GM19239 (cell line): ENCODE measurements around the gene HIF1A.
"Not testable (repeated sequence)": the region's sequence is repeated elsewhere in the genome, so short reads cannot be mapped to it uniquely, and the experiment has no call there.

Source experiments
- DNase-seq: peaks from one replicate; pipeline ENCODE4 v3.0.0; 2011; ENCODE audit warnings: low spot score; ENCODE audit not compliant: insufficient read length
- FAIRE-seq: peaks from 2 replicates; lab custom pipeline; 2011; peaks lifted over from hg19 to GRCh38; lab: Jason Lieb, UNC

The HIF1A gene

DNA sequence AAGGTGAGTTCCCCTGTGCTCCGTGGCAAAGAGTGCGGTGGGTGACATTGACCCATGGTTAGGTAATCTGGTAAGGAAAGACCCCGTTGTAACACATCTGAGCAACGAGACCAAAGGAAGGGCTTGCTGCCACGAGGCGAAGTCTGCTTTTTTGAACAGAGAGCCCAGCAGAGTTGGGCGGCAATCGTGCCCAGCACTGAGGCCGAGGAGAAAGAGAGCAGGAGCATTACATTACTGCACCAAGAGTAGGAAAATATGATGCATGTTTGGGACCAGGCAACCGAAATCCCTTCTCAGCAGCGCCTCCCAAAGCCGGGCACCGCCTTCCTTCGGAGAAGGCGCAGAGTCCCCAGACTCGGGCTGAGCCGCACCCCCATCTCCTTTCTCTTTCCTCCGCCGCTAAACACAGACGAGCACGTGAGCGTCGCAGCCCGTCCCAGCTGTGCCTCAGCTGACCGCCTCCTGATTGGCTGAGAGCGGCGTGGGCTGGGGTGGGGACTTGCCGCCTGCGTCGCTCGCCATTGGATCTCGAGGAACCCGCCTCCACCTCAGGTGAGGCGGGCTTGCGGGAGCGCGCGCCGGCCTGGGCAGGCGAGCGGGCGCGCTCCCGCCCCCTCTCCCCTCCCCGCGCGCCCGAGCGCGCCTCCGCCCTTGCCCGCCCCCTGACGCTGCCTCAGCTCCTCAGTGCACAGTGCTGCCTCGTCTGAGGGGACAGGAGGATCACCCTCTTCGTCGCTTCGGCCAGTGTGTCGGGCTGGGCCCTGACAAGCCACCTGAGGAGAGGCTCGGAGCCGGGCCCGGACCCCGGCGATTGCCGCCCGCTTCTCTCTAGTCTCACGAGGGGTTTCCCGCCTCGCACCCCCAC lies at the start of gene HIF1A:
Gene HIF1A, plus strand, starts transcription at position 684 of the 865 bp plus-strand sequence. CDS start 292 bp downstream, outside the sequence.
- FAIRE-seq (peak; percentile 99), DNase-seq (peak; percentile 82)

DNA sequence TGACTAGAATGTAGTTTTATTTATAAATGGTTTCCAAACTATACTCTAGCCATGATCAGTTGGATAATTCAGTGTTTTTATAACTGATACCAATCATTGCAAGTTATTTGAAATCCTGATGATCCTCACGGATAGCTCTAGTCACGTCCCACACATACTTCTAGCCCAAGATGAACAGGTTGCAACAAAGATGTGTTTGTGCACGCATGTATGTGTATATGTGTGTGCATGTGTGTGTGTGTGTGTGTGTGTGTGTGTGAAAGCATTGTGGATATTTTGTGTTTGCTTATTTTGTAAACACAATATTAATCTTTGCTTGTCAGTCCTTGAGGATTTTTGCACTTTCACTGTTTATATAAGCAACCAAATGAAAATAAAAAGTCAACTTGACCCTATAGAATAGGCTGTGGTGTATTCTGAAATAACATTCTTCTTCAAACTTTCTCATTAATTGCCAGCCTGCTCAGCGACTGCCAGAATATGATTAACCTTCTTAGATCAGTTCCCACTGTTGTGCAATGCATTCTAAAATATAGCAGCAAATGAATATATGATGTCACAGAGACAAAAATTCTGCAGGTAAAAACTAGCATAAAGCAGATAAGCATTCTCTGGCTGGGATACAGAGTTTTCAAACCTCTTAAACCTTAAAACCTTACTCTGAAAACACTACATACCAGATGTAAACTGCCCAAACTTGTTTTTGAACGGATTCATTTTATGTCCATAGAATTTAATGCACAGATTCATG lies 48.8 kb upstream of the HIF1A start:
- FAIRE-seq (no peak), DNase-seq (no peak)

DNA sequence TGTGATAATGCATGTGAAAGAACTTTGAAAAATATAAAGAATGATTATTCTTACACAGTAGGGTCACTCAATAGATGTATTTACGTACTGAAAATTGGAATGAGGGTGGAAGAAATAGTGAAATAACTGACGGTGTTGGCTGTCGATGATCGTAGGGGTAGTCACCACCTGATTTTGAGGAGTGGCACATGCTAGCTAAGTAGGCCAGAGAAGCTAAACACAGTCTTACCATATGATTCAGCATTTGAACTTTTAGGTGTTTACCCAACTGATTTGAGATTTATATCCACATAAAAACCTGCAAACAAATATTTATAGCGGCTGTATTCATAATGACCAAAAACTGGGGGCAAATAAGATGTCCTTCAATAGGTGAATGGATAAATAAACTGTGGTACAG lies 47.6 kb upstream of the HIF1A start:
- no peak for DNase-seq
- FAIRE-seq, result no peak

DNA sequence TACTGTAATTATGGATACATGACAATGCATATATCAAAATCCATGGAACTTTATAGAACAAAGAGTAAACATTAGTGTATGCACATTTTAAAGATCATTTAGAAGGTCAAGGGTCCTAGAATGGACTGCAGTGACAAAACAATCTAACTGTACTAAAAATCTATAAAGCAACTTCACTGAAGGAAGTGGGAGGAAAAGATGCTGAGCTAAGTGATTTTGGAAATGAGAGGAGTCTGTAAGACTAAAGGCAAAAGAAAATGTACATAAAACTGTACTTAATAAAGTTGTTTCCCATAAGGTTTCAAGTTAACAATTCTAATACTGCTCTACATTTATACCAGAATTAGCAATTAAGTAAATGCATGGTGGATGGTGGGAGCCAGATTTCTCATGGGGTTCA lies 46.9 kb upstream of the HIF1A start:
- FAIRE-seq, result no peak
- DNase-seq, result no peak

DNA sequence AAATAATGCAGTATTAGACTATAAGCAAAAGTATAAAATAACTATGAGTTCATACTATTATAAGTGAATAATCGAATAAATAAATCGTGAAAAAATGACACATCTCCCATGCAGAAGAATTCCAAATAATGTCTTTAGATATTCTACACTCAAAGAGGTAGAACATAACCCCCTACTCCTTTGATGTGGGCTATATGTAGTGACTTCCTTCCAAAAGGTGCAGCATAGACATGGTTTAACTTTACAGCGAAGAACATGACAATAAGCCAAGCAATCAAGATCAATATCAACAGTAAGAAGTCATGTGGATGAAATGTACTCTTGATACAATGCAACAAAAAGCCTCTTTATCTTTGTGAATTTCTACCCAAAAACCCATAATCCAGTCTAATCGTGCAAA lies 46.0 kb upstream of the HIF1A start:
- DNase-seq (no peak), FAIRE-seq (no peak)

DNA sequence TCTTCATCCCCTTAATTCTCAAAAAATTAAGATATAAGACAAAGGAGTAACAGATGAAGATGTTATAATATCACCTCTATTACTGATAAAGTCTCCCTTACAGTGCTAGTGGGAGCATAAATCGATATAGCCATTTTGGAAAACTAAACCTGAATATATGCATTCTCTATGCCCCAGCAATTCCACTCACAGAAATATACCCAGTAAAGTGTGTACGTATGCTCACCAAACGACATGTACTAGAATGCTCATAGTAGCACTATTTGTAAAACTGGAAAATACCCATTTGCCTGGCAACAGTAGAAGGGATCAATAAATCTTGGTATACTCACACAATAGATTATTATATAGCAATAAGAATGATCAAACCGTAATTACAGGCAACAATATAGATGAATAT lies 44.0 kb upstream of the HIF1A start:
- no peak for DNase-seq
- no peak for FAIRE-seq

DNA sequence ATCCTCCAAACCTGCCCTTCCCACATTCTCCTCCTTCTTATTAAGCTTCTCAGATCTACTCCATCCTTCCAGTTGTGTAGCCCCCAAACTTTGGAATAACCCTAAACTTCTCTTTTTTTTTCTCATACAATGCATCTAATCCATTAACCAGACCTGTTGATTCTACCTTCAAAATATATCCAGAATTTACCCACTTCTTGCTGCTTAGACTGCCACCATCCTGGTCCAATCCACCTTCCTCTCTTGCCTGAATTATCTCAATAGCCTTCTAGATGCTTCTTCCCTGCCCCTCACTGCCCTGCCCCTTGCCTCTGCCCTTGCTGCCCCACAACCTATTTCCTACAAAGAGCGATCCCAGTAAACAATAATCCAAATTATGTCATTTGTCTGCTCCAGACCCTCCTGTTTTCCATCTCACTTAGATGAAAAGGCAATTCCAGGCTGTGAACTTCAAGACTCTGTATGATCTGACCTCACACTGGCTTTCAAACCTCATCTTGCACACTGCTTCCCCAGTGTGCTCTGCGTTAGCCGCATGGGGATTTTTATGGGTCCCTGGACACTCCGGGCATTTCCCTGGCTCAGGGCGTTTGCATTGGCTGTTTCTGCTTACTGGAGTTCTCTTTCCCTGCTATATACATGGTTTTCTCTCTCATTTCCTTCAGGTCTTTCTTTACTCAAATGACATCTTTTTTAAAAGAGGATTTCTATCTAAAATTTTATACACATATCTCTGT lies 42.6 kb upstream of the HIF1A start:
- DNase-seq, result no peak
- FAIRE-seq, result no peak

DNA sequence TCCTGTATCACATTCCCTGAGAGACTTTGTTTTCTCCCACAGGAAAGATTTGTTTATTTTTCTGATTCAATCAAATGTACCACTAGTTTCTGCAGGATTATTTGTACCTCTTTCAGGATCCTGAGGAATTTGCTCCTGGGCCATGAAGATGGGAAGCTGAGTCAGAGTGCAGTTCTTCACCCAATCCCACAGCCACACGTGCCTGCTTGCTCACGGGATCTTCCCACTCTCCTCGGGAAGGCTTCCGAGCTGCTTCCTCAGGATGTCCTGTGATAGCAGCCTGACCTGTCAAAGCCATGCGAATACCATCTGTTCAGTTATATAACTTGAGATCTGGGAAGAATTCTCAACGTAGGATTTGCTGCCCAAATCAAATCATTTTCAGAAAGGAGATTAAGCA lies 41.8 kb upstream of the HIF1A start:
- no peak for FAIRE-seq
- DNase-seq, result no peak

DNA sequence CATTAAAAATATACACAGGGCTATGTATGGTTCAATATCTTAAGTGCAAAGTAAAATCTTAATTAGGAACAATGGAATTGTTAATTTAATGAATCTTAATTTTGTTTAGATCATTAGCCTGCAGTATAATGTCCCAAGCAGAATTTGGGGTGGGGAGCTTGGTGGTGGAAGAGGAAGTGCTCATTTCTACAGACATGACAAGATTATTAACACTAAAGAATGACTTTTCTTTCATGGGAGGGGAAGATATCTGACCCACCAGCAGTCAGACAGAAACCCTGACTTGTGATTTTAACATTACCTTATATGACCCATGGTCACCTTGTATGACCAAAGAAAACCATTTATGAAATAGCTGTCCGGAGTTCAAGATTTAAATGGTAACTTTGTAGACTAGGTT lies 41.3 kb upstream of the HIF1A start:
- DNase-seq (no peak), FAIRE-seq (peak; percentile 54)

DNA sequence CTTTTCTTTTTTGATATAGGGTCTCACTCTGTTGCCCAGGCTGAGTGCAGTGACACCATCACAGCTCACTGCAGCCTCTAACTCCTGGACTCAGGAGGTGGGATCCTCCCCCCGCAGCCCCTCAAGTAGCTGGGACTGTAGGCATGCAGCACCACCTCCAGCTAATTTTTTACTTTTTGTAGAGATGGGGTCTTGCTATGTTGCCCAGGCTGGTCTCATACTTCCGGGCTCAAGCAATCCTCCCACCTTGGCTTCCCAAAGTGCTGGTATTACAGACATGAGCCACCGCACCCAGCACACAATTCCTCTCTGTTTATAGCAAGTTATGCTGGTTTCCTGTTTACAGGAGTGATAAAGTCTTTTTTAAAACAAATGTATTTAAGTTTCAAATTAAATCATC lies 39.5 kb upstream of the HIF1A start:
- FAIRE-seq, result no peak
- no peak for DNase-seq

DNA sequence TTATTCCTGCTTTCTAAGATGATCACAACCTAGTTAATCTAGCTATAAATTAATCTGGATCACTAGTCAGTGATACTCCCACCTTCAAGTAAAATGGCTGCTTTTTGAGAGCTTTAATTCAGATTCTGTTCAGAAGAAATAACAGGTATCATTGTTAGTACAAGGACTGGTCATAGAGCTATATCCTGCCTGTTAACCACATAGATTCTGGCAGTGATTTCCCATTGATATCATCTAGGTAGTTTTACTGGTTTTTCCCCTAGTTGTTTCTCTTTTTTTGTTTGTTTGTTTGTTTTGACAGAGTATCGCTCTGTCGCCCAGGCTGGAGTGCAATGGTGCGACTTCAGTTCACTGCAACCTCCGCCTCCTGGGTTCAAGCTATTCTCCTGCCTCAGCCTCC lies 39.0 kb upstream of the HIF1A start:
- FAIRE-seq, result no peak

DNA sequence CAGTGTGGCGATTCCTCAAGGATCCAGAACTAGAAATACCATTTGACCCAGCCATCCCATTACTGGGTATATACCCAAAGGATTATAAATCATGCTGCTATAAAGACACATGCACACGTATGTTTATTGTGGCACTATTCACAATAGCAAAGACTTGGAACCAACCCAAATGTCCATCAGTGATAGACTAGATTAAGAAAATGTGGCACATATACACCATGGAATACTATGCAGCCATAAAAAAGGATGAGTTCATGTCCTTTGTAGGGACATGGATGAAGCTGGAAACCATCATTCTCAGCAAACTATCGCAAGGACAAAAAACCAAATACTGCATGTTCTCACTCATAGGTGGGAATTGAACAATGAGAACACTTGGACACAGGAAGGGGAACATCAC lies 37.2 kb upstream of the HIF1A start:
- DNase-seq, FAIRE-seq: not testable (repeated sequence)

More for the DNA sequence above, 39.0 kb upstream of the HIF1A start:
- DNase-seq, result no peak

DNA sequence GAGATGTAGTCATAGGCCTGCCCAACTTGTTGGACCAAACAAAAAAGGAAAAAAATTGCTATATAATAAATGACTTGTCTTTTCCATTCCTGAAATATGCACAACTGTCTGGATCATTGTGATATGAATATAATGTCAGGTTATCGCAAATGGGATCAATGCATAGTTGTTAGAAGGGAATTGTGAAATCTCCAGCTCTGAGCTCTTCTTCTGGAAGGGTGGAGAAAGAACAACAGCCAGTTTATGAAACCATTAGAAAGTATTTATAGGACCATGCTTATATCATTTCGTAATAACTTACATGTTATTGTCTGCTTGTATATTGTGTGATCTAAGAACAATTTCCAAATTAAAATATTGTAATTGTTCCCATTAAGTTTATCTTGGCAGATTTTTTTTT lies 35.7 kb upstream of the HIF1A start:
- no peak for DNase-seq
- no peak for FAIRE-seq

DNA sequence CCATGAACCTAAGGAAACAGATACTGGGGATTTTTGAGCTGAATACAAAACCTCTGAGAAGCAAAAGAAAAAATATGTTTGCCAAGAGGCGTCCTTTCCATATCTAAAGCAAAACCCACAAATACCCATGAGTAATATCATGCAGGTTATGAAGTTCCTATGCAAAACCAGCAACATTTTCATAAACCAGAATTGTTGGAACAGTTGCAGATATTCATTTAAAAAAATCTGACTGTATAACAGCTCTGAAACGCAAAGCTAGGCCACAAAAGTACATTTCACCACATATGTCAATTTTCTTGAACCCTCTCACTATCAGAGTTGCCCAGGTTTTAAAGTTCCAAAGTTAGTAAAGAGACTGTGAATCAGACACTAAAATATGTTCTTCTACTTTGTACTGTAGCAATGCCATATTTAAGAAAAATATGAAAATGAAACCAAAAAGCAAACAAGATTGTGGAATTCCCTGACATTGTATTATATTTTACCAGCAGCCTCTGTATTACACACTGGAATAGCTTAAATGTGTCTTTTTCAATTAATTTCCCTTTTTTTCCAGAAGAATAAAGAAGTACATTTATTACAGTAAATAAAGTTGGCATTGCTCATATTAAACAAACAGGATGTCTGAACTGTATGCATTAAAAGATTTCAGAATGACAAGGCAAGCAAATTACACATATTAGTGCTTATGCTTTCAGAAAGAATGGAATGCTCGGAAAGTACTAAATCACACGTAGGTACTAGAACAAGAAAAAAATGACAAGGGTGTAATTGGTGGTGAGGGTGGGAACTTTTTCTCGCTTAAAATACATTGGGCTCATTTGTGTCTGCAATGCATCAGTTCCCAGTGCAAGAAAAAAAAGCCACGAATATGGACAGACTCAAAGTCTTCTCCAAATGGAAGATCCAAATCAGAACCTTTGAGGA lies 33.6 kb upstream of the HIF1A start:
- FAIRE-seq (peak; percentile 87), DNase-seq (no peak)

DNA sequence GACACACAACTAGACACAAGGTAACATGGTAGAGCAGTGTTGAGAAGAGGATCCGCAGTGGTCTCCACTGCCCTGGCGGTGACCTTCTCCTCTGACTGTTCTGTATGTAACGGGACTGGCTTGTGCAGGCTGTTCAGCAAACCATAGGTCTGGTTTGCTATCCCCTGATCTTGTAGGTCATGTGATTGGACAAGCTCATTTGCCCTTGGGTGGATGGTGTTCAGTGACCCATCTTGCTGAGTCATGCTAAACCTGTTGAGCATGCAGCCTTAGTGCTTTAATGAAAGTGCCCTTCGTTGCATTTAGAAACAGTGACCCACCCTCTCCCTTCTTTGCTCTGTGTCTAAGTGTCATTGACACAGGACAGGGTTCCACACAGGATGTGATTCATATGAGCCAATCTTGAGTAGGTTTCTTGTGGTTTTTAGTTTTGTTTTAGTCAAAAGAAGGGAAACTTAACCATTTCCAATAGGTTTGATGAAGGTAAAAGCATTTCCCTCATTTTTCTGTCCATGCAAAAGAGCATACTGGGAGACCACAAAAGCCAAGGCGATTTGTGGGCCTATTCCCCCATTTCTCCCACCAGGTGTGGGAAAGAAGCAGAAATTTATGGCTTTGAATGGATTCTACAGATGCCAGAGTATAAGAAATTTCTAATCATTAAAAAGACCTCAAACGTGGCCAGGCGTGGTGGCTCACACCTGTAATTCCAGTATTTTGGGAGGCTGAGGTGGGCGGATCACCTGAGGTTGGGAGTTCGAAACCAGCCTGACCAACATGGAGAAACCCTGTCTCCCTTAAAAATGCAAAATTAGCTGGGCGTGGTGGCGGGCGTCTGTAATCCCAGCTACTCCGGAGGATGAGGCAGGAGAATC lies 32.6 kb upstream of the HIF1A start:
- FAIRE-seq, result peak; percentile 98
- DNase-seq, result peak; percentile 56

DNA sequence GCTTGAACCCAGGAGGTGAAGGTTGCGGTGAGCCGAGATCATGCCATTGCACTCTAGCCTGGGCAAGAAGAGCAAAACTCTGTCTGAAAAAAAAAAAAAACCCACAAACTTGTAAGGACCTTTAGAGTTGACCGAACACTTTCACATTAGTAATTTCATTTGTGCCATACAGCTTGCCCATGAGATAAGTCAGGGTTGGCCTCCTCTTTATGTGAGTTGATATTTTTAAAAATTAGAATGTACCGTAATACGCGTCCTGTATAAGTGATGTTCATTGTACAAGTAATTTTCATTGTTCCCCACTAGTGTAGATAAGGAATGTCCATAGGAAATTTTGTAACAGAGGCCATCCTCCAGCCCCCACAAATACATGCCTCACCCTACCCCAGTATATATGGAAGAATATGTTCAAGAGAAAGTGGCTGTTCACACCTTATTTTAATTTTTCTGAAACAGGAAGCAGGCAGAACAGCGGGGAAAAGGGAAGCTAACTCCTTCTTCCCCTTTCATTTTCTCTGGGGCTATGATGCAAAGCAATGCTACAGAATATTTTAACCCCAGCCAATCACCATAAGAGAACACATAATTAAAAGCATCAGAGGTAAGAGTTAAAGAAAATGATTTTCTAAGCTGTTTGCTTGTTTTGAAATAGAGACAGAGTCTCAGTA lies 31.9 kb upstream of the HIF1A start:
- FAIRE-seq, result peak; percentile 70
- peak; percentile 28 for DNase-seq

DNA sequence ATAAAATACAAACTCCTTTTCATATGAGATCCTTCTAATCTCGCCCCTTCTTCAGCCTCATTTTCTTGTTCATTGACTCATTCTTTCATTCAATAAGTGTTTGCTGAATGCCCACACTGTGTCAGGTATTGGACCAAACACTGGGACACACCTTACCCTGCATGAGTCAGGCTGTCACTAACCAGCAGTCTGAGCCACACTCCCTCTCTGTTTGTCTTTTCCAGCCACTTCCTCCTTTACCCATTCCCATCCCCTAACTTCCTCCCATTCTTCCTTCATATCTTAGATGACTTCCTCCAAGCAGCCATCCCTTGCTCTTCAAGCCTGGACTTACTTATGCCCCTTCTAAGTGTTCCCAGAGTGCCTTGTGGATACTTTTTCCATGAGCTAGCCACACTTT lies 27.0 kb upstream of the HIF1A start:
- FAIRE-seq (peak; percentile 33), DNase-seq (no peak)

DNA sequence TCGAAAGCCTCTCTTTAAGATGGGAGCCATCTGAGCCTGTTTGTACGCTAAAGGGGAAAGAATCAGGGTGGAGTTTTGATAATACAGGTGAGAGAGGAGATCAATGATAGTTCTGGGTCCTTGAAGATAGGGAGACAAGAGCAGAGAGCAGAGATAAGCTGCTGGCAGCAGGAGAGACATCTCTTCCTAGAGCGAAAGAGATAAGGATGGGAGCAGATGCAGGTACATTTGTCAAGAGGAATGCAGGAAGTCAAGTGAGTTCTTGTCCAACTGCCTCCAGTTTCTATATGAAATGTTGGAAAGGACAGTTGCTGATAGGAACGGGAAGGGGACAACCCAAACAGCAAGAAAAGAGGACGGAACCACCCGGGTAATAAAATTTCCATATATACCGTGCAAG lies 24.7 kb upstream of the HIF1A start:
- FAIRE-seq, result peak; percentile 47
- DNase-seq, result no peak
